Activated T-cell treated with anti-CD3 and anti-CD28 coated beads, Interleukin-2, amount 50 U/mL, for 72 hours (primary cell): ENCODE measurements around the gene DEGS2. TPM values are rescaled to one million over a fixed set of nuclear protein-coding genes. Genes with fewer than 3 reads are reported as not detected.

ENCODE experiments used
- ATAC-seq, 2 donors: fragments of 150-1000 bp; cut with Tn5 transposase; replicated peaks in 1 of 2; 2 replicates each; pipeline ENCODE4 v1.10.0; 2021; ENCODE audit warnings: moderate library complexity in 2 of 2, mild to moderate bottlenecking in 1 of 2
- DNase-seq, 2 donors: peaks; one replicate each; pipeline ENCODE4 v3.0.0; 2021 to 2022; ENCODE audit warnings: mixed read lengths in 1 of 2
- H3K27ac Mint-ChIP-seq: one replicate; pipeline ENCODE4 v1.8.0; 2022; ENCODE audit warnings: mild to moderate bottlenecking, moderate library complexity, mixed read lengths
- H3K27me3 Mint-ChIP-seq: one replicate; pipeline ENCODE4 v1.8.0; 2022; ENCODE audit warnings: low read depth, mixed read lengths
- H3K36me3 Mint-ChIP-seq, 2 donors: one replicate each; pipeline ENCODE4 v1.8.0; 2022; ENCODE audit warnings: mixed read lengths in 2 of 2, mild to moderate bottlenecking in 1 of 2; ENCODE audit not compliant: insufficient read depth in 2 of 2
- H3K4me1 Mint-ChIP-seq: one replicate; pipeline ENCODE4 v1.8.0; 2022; ENCODE audit warnings: low read depth, mixed read lengths
- H3K4me3 Mint-ChIP-seq, 2 donors: one replicate each; pipeline ENCODE4 v1.8.0; 2022; ENCODE audit warnings: mild to moderate bottlenecking in 2 of 2, mixed read lengths in 2 of 2, moderate library complexity in 2 of 2
- H3K9me3 Mint-ChIP-seq, 2 donors: one replicate each; pipeline ENCODE4 v1.8.0; 2022; ENCODE audit warnings: mixed read lengths in 2 of 2
- total RNA-seq, 2 donors: library from RNA; stranded (reverse); gene quantifications; one replicate each; pipeline ENCODE4 v1.2.3, GENCODE V29; 2022

The DEGS2 gene
- total RNA-seq, 2 donors from 2014 or later = 1.8 to 4.2 TPM

- no peak for ATAC-seq
- Mint-ChIP-seq H3K4me1 (no peaks in the 10 kb centered on the region), H3K27me3 (no peaks in the 10 kb centered on the region), H3K4me3 (no peak overlapping the region), H3K36me3 (peaks cover 15 to 32% of the 10 kb centered on the region in 2 donors), H3K9me3 (no peaks in the 10 kb centered on the region), H3K27ac (no peak overlapping the region)
- DNase-seq = no peak
Measured at GRCh38 chr14:100128688-100129087, 30.8 kb downstream of the DEGS2 start.

- Mint-ChIP-seq H3K4me1 (no peaks in the 10 kb centered on the region), H3K27me3 (no peaks in the 10 kb centered on the region), H3K4me3 (no peak overlapping the region), H3K27ac (peak overlapping the region; percentile 50), H3K36me3 (peaks cover 15 to 32% of the 10 kb centered on the region in 2 donors), H3K9me3 (no peaks in the 10 kb centered on the region)
- ATAC-seq (no peak), DNase-seq (no peak)
Measured at GRCh38 chr14:100127853-100128455, 31.5 kb downstream of the DEGS2 start.

GRCh38 chr14:100126401-100126800 is 33.0 kb downstream of the DEGS2 start:
- Mint-ChIP-seq H3K4me3 (no peak overlapping the region), H3K9me3 (no peaks in the 10 kb centered on the region), H3K27me3 (no peaks in the 10 kb centered on the region), H3K4me1 (no peaks in the 10 kb centered on the region), H3K36me3 (peaks cover 15 to 31% of the 10 kb centered on the region in 2 donors), H3K27ac (no peak overlapping the region)
- ATAC-seq (no peak), DNase-seq (no peak)

- Mint-ChIP-seq H3K4me1 (no peaks in the 10 kb centered on the region), H3K27ac (no peak overlapping the region), H3K36me3 (peaks cover 10 to 20% of the 10 kb centered on the region in 2 donors), H3K27me3 (no peaks in the 10 kb centered on the region), H3K9me3 (no peaks in the 10 kb centered on the region), H3K4me3 (no peak overlapping the region)
- ATAC-seq (no peak), DNase-seq (no peak)
Measured at GRCh38 chr14:100124551-100125088, 34.8 kb downstream of the DEGS2 start.

GRCh38 chr14:100123618-100124017 is 35.8 kb downstream of the DEGS2 start:
- H3K27ac Mint-ChIP-seq = no peak overlapping the region

GRCh38 chr14:100122481-100123223 is 36.8 kb downstream of the DEGS2 start:
- no peak for ATAC-seq
- no peak overlapping the region for H3K27ac Mint-ChIP-seq

More at GRCh38 chr14:100123618-100124017, 35.8 kb downstream of the DEGS2 start:
- Mint-ChIP-seq H3K36me3 (peaks cover 10 to 17% of the 10 kb centered on the region in 2 donors), H3K4me1 (no peaks in the 10 kb centered on the region), H3K27me3 (no peaks in the 10 kb centered on the region), H3K9me3 (no peaks in the 10 kb centered on the region), H3K4me3 (no peak overlapping the region)
- no peak for ATAC-seq
- DNase-seq = no peak

GRCh38 chr14:100121643-100122480 is 37.6 kb downstream of the DEGS2 start:
- DNase-seq (no peak), ATAC-seq (no peak)
- Mint-ChIP-seq H3K4me1 (peaks cover 16% of the 10 kb centered on the region), H3K27ac (no peak overlapping the region), H3K27me3 (no peaks in the 10 kb centered on the region), H3K4me3 (no peak overlapping the region), H3K9me3 (no peaks in the 10 kb centered on the region), H3K36me3 (peaks cover 6 to 13% of the 10 kb centered on the region in 2 donors)

More at GRCh38 chr14:100122481-100123223, 36.8 kb downstream of the DEGS2 start:
- Mint-ChIP-seq H3K9me3 (no peaks in the 10 kb centered on the region), H3K27me3 (no peaks in the 10 kb centered on the region), H3K4me1 (peaks cover 8% of the 10 kb centered on the region), H3K36me3 (peaks cover 9 to 18% of the 10 kb centered on the region in 2 donors), H3K4me3 (no peak overlapping the region)
- no peak for DNase-seq

- no peak for ATAC-seq
Measured at GRCh38 chr14:100120522-100121269, 38.7 kb downstream of the DEGS2 start.

GRCh38 chr14:100119251-100119650 is 40.2 kb downstream of the DEGS2 start:
- Mint-ChIP-seq H3K36me3 (peaks cover 0 to 10% of the 10 kb centered on the region in 2 donors), H3K9me3 (no peaks in the 10 kb centered on the region), H3K27ac (peak overlapping the region; percentile 91), H3K27me3 (no peaks in the 10 kb centered on the region), H3K4me3 (no peak overlapping the region), H3K4me1 (peaks cover 26% of the 10 kb centered on the region)
- ATAC-seq (no peak), DNase-seq (no peak)

More at GRCh38 chr14:100120522-100121269, 38.7 kb downstream of the DEGS2 start:
- Mint-ChIP-seq H3K36me3 (peaks cover 6 to 13% of the 10 kb centered on the region in 2 donors), H3K9me3 (no peaks in the 10 kb centered on the region), H3K27me3 (no peaks in the 10 kb centered on the region), H3K4me1 (peaks cover 26% of the 10 kb centered on the region), H3K4me3 (no peak overlapping the region), H3K27ac (peak overlapping the region; percentile 3)
- DNase-seq = no peak

GRCh38 chr14:100118396-100119011 is 40.9 kb downstream of the DEGS2 start:
- peak; percentile 9 to 27 for ATAC-seq
- Mint-ChIP-seq H3K9me3 (no peaks in the 10 kb centered on the region), H3K36me3 (peaks cover 0 to 9% of the 10 kb centered on the region in 2 donors), H3K27me3 (no peaks in the 10 kb centered on the region), H3K27ac (peak overlapping the region; percentile 91), H3K4me1 (peaks cover 28% of the 10 kb centered on the region), H3K4me3 (no peak overlapping the region)
- no peak for DNase-seq

GRCh38 chr14:100117633-100118395 is 41.6 kb downstream of the DEGS2 start:
- H3K27ac Mint-ChIP-seq = peak overlapping the region; percentile 56

More at GRCh38 chr14:100117633-100118395, 41.6 kb downstream of the DEGS2 start:
- no peak for ATAC-seq
- Mint-ChIP-seq H3K27me3 (no peaks in the 10 kb centered on the region), H3K36me3 (peaks cover 0 to 10% of the 10 kb centered on the region in 2 donors), H3K4me3 (no peak overlapping the region), H3K9me3 (no peaks in the 10 kb centered on the region), H3K4me1 (peaks cover 35% of the 10 kb centered on the region)
- no peak for DNase-seq
